Erythroblast (primary cell): ENCODE data around the gene ADAP1.
"Not testable (repeated sequence)": the region's sequence is repeated elsewhere in the genome, so short reads cannot be mapped to it uniquely, and the experiment has no call there.

Experiments used
- GATA1 ChIP-seq: IDR thresholded peaks from 2 replicates; pipeline ENCODE4 v1.6.1; 2011; ENCODE audit warnings: low read depth, mild to moderate bottlenecking, control low read depth, low read length, moderate library complexity
- POLR2A ChIP-seq: IDR thresholded peaks from 2 replicates; pipeline ENCODE4 v1.6.1; 2011; ENCODE audit warnings: mild to moderate bottlenecking, low read length

- TF ChIP-seq POLR2A, GATA1: not testable (repeated sequence)
Measured at GRCh38 chr7:872685-873084, 81.8 kb downstream of the ADAP1 start.
